PC-3 (cell line): Measurements from ENCODE around the gene TMEFF2. TPM values are rescaled to one million over a fixed set of nuclear protein-coding genes. Genes with fewer than 3 reads are reported as not detected.

Experiments used
- ATAC-seq: fragments of 200-7000 bp; cut with Tn5 transposase; 2 replicates; pipeline ENCODE4 v1.9.1; 2020; ENCODE audit warnings: mild to moderate bottlenecking, moderate library complexity
- BruUV-seq: library from RNA; stranded (reverse); fragments of 400-500 nt; replicated peaks from 2 replicates; lab custom pipeline; 2021; lab: Mats Ljungman, UMichigan
- CTCF ChIA-PET: fragments of 300-600 bp; sonication (Branson Sonifier 250); formaldehyde crosslinking; loops from one replicate; lab custom pipeline; 2022; ENCODE audit warnings: antibody characterized with exemption; lab: Charles Lee
- POLR2A ChIA-PET: fragments of 300-600 bp; sonication (Branson Sonifier 250); formaldehyde crosslinking; loops from one replicate; lab custom pipeline; 2022; ENCODE audit warnings: antibody characterized with exemption; ENCODE audit not compliant: unreplicated experiment; lab: Charles Lee
- DNase-seq: peaks from one replicate; pipeline ENCODE4 v3.0.0-alpha.2; 2015
- H2AFZ ChIP-seq: fragments of 300-600 bp; sonication (generic); 2 replicates; pipeline ENCODE4 v1.6.0; 2016; ENCODE audit warnings: antibody characterized with exemption, low read length
- H3F3A ChIP-seq: fragments of 300-600 bp; sonication (generic); one replicate; pipeline ENCODE4 v1.6.0; 2017; ENCODE audit warnings: antibody characterized with exemption, low read length, control low read depth, mild to moderate bottlenecking; ENCODE audit not compliant: unreplicated experiment
- H3K27ac ChIP-seq: fragments of 300-600 bp; sonication (generic); 2 replicates; pipeline ENCODE4 v1.5.1; 2016; ENCODE audit warnings: mild to moderate bottlenecking, low read length
- H3K27me3 ChIP-seq: fragments of 300-600 bp; sonication (generic); 2 replicates; pipeline ENCODE4 v1.6.1; 2016; ENCODE audit warnings: low read length, mixed read lengths
- H3K36me3 ChIP-seq: fragments of 300-600 bp; sonication (generic); 2 replicates; pipeline ENCODE4 v1.6.1; 2016; ENCODE audit warnings: low read depth, mixed run types, low read length, mixed read lengths
- H3K4me1 ChIP-seq: fragments of 300-600 bp; sonication (generic); 2 replicates; pipeline ENCODE4 v1.5.1; 2016; ENCODE audit warnings: low read length; ENCODE audit not compliant: insufficient read depth
- H3K4me2 ChIP-seq: fragments of 300-600 bp; sonication (generic); 2 replicates; pipeline ENCODE4 v1.6.0; 2016; ENCODE audit warnings: low read length
- H3K4me3 ChIP-seq: fragments of 300-600 bp; sonication (generic); 2 replicates; pipeline ENCODE4 v1.5.1; 2016; ENCODE audit warnings: mild to moderate bottlenecking, low read length, mixed read lengths
- H3K79me2 ChIP-seq: fragments of 300-600 bp; sonication (generic); 2 replicates; pipeline ENCODE4 v1.6.1; 2017; ENCODE audit warnings: low read length, mixed read lengths
- H3K9ac ChIP-seq: fragments of 300-600 bp; sonication (generic); 2 replicates; pipeline ENCODE4 v1.6.0; 2016; ENCODE audit warnings: mild to moderate bottlenecking, low read length
- H3K9me2 ChIP-seq: fragments of 300-600 bp; sonication (generic); replicated peaks from 2 replicates; pipeline ENCODE4 v1.6.1; 2016; ENCODE audit warnings: mixed run types, low read length, mixed read lengths
- H3K9me3 ChIP-seq: fragments of 300-600 bp; sonication (generic); 2 replicates; pipeline ENCODE4 v1.6.1; 2016; ENCODE audit warnings: low read length, mixed read lengths
- H4K20me1 ChIP-seq: fragments of 300-600 bp; sonication (generic); 2 replicates; pipeline ENCODE4 v1.6.1; 2016; ENCODE audit warnings: low read length, mixed read lengths
- EZH2 ChIP-seq: fragments of 300-600 bp; sonication (generic); IDR thresholded peaks from one replicate; pipeline ENCODE4 v1.6.1; 2017; ENCODE audit warnings: antibody characterized with exemption, mild to moderate bottlenecking, low read length; ENCODE audit not compliant: unreplicated experiment
- EZH2phosphoT487 ChIP-seq: fragments of 300-600 bp; sonication (generic); IDR thresholded peaks from 2 replicates; pipeline ENCODE4 v1.6.1; 2018; ENCODE audit warnings: mild to moderate bottlenecking, antibody characterized with exemption, low read length, borderline replicate concordance
- intact Hi-C: fragments of 100-400 bp; cut with micrococcal nuclease; formaldehyde crosslinking; loops from 2 replicates; pipeline ENCODE4 v1.9.0; 2023
- total RNA-seq: library from RNA; depleted of rRNA; stranded (reverse); fragments of >200 nt; gene quantifications from 2 replicates; pipeline ENCODE4 v1.2.3, GENCODE V29; 2014
- TF ChIP-seq, protein P1 (sequence below): fragments of 300-600 bp; sonication (generic); conservative IDR thresholded peaks from 2 replicates; pipeline ENCODE4 v1.5.1; 2017; ENCODE audit warnings: antibody characterized with exemption, low read depth, mild to moderate bottlenecking, low read length

The TMEFF2 gene
- total RNA-seq, 1 experiment from 2014 or later = not detected

DNA sequence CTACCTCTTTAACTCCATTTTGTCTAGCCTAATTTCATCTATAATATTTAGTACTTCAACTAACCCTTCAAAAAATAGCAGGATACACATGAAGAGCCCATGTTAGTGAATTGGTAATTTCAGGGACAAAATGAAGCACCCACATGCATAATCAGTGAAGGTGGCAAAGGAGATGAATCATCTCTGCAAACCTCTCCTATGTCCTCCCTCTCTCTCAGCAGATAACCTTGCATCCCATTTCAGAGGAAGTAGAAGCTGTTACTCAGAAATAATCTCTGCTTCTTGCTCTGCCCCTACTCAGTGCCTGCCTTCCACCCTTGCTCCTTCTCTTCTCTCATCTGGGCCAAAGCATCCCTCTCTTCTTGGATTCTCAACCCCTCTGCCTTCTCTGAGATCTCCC, 287.6 kb downstream of the TMEFF2 start:
- intact Hi-C loops = no loop called here
- Histone ChIP-seq H3K9me2 (no peaks in the 10 kb centered on the region), H3K4me1 (peaks cover 16% of the 10 kb centered on the region), H3K4me2 (no peak overlapping the region), H3K27ac (no peak overlapping the region), H3K9me3 (no peaks in the 10 kb centered on the region), H2AFZ (no peak overlapping the region), H3K4me3 (no peak overlapping the region), H3K9ac (no peak overlapping the region), H4K20me1 (no peaks in the 10 kb centered on the region), H3F3A (no peaks in the 10 kb centered on the region), H3K27me3 (no peaks in the 10 kb centered on the region), H3K36me3 (no peaks in the 10 kb centered on the region), H3K79me2 (no peaks in the 10 kb centered on the region)
- no TSS peak for BruUV-seq
- DNase-seq (no peak), ATAC-seq (peak; percentile 63)
- TF ChIP-seq, protein P1, sequence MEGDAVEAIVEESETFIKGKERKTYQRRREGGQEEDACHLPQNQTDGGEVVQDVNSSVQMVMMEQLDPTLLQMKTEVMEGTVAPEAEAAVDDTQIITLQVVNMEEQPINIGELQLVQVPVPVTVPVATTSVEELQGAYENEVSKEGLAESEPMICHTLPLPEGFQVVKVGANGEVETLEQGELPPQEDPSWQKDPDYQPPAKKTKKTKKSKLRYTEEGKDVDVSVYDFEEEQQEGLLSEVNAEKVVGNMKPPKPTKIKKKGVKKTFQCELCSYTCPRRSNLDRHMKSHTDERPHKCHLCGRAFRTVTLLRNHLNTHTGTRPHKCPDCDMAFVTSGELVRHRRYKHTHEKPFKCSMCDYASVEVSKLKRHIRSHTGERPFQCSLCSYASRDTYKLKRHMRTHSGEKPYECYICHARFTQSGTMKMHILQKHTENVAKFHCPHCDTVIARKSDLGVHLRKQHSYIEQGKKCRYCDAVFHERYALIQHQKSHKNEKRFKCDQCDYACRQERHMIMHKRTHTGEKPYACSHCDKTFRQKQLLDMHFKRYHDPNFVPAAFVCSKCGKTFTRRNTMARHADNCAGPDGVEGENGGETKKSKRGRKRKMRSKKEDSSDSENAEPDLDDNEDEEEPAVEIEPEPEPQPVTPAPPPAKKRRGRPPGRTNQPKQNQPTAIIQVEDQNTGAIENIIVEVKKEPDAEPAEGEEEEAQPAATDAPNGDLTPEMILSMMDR = no peak
- no peak for TF ChIP-seq EZH2phosphoT487
- TF ChIP-seq EZH2 = no peak
- ChIA-PET CTCF (interaction anchor here (1.2 kb wide), 1 partner anchor 38 kb away, joined by 3 read pairs; no protein-coding TSS in a partner anchor), POLR2A (no interaction called here)

DNA sequence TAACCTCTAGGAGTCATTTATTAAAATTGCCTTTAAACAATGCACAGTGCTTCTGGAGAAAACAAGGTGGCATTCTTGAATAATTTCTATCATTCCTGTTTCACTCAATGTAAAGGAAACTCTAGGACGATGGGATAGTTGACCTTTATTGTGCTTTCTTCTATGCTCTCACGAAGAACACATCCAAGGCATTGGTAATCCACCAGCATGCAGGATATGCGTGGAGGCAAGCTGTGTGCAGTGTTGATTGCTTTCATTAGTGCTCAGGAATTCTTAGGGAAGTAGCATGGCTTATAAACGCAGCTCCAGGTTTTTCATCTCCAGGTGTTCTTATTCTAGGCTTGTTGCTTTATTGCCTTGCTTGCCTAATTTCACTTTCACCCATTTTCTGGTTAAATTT, 289.4 kb downstream of the TMEFF2 start:
- no peak overlapping the region for H3K4me2 ChIP-seq
- DNase-seq (no peak), ATAC-seq (no peak)
- no peaks in the 10 kb centered on the region for H4K20me1 ChIP-seq
- H3K36me3 ChIP-seq = no peaks in the 10 kb centered on the region
- H3K4me1 ChIP-seq = peaks cover 10% of the 10 kb centered on the region
- BruUV-seq = no TSS peak
- TF ChIP-seq, protein P1 = no peak
- TF ChIP-seq EZH2phosphoT487 = no peak
- TF ChIP-seq EZH2 = no peak
- no peaks in the 10 kb centered on the region for H3K9me3 ChIP-seq
- H3K4me3 ChIP-seq = no peak overlapping the region
- no peak overlapping the region for H2AFZ ChIP-seq
- no peaks in the 10 kb centered on the region for H3K79me2 ChIP-seq
- intact Hi-C loops = no loop called here
- CTCF ChIA-PET = no interaction called here
- H3F3A ChIP-seq = no peaks in the 10 kb centered on the region
- POLR2A ChIA-PET = no interaction called here
- H3K27me3 ChIP-seq = no peaks in the 10 kb centered on the region
- H3K9me2 ChIP-seq = no peaks in the 10 kb centered on the region
- H3K27ac ChIP-seq = no peak overlapping the region
- H3K9ac ChIP-seq = no peak overlapping the region

DNA sequence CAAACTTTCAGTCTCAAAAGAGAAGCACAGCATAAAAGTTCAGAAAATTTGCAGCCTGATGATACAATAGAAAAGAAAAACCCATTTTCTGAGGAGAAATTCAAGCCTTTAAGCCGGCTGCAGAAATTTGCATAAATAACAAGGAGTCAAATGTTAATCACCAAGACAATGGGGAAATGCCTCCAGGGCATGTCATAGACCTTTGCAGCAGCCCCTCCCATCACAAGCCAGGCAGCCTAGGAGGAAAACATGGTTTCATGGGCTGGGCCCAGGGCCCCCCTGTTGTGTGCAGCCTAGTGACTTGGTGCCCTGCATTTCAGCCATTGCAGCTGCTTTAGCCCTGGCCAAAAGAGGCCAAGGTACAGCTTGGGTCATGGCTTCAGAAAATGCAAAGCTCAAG, 293.7 kb downstream of the TMEFF2 start:
- TF ChIP-seq EZH2 = no peak
- TF ChIP-seq, protein P1 = no peak
- no peak for TF ChIP-seq EZH2phosphoT487
- DNase-seq (no peak), ATAC-seq (no peak)
- H3K27me3 ChIP-seq = no peaks in the 10 kb centered on the region
- BruUV-seq = no TSS peak
- peaks cover 16% of the 10 kb centered on the region for H3K4me1 ChIP-seq
- ChIA-PET POLR2A (no interaction called here), CTCF (no interaction called here)
- no peak overlapping the region for H3K27ac ChIP-seq
- H3K9me2 ChIP-seq = no peaks in the 10 kb centered on the region
- no peaks in the 10 kb centered on the region for H4K20me1 ChIP-seq
- no peaks in the 10 kb centered on the region for H3K36me3 ChIP-seq
- H3K79me2 ChIP-seq = no peaks in the 10 kb centered on the region
- no peak overlapping the region for H3K4me3 ChIP-seq
- no peaks in the 10 kb centered on the region for H3F3A ChIP-seq
- no peak overlapping the region for H2AFZ ChIP-seq
- no peak overlapping the region for H3K9ac ChIP-seq
- H3K4me2 ChIP-seq = no peak overlapping the region
- H3K9me3 ChIP-seq = no peaks in the 10 kb centered on the region
- intact Hi-C loops = no loop called here
